WTC11 (cell line): ENCODE measurements around the gene SLC25A22. TPM values are rescaled to one million over a fixed set of nuclear protein-coding genes. Genes with fewer than 3 reads are reported as not detected.

Experiments
- ATAC-seq: fragments of 200-7000 bp; cut with Tn5 transposase; 2 replicates; pipeline ENCODE4 v1.10.0; 2021; ENCODE audit warnings: mild to moderate bottlenecking, moderate library complexity
- CTCF ChIA-PET: fragments of 300-600 bp; sonication (Branson Sonifier 250); formaldehyde crosslinking; loops from one replicate; lab custom pipeline; 2021; ENCODE audit warnings: antibody characterized with exemption; lab: Charles Lee
- POLR2A ChIA-PET: fragments of 350-600 bp; sonication (Branson Sonifier 250); formaldehyde crosslinking; loops from one replicate; lab custom pipeline; 2021; ENCODE audit warnings: antibody characterized with exemption; lab: Charles Lee
- DNase-seq: peaks from one replicate; pipeline ENCODE4 v3.0.0; 2021; ENCODE audit warnings: low spot score
- H3K27ac Mint-ChIP-seq: 2 replicates; pipeline ENCODE4 v1.8.0; 2021; ENCODE audit warnings: mixed read lengths
- H3K27me3 Mint-ChIP-seq: 2 replicates; pipeline ENCODE4 v1.8.0; 2021; ENCODE audit warnings: low read depth, mild to moderate bottlenecking, moderate library complexity, mixed read lengths
- H3K36me3 Mint-ChIP-seq: 2 replicates; pipeline ENCODE4 v1.8.0; 2021; ENCODE audit warnings: mixed read lengths
- H3K4me1 Mint-ChIP-seq: 2 replicates; pipeline ENCODE4 v1.8.0; 2022; ENCODE audit warnings: mixed read lengths
- H3K4me3 Mint-ChIP-seq: 2 replicates; pipeline ENCODE4 v1.8.0; 2021; ENCODE audit warnings: mild to moderate bottlenecking, moderate library complexity, mixed read lengths
- H3K9me3 Mint-ChIP-seq: 2 replicates; pipeline ENCODE4 v1.8.0; 2021; ENCODE audit warnings: mixed read lengths
- CBFB ChIP-seq: sonication (generic); formaldehyde crosslinking; IDR thresholded peaks from 2 replicates; pipeline ENCODE4 v1.8.1; 2022; ENCODE audit warnings: mild to moderate bottlenecking, low read depth, missing genetic modification reagents
- EMX1 ChIP-seq: fragments of 250-450 bp; sonication (Bioruptor Pico); IDR thresholded peaks from 2 replicates; pipeline ENCODE4 v1.8.0; 2021; ENCODE audit warnings: mild to moderate bottlenecking
- GRHL2 ChIP-seq: fragments of 250-450 bp; sonication (Bioruptor Pico); IDR thresholded peaks from 2 replicates; pipeline ENCODE4 v1.8.0; 2022; ENCODE audit warnings: mild to moderate bottlenecking, moderate library complexity; ENCODE audit not compliant: insufficient replicate concordance, severe bottlenecking
- IRF2 ChIP-seq: sonication (generic); formaldehyde crosslinking; IDR thresholded peaks from 2 replicates; pipeline ENCODE4 v1.8.0; 2022; ENCODE audit warnings: low read depth, missing genetic modification reagents, borderline replicate concordance
- NFATC4 ChIP-seq: fragments of 250-450 bp; sonication (Bioruptor Pico); IDR thresholded peaks from 2 replicates; pipeline ENCODE4 v1.9.0; 2021; ENCODE audit warnings: mild to moderate bottlenecking
- RELA ChIP-seq: sonication (generic); formaldehyde crosslinking; IDR thresholded peaks from 2 replicates; pipeline ENCODE4 v1.8.1; 2022; ENCODE audit warnings: missing genetic modification reagents, mild to moderate bottlenecking, borderline replicate concordance
- TEAD4 ChIP-seq: sonication (generic); formaldehyde crosslinking; IDR thresholded peaks from 2 replicates; pipeline ENCODE4 v1.8.0; 2022; ENCODE audit warnings: mild to moderate bottlenecking, missing genetic modification reagents
- ZNF396 ChIP-seq: fragments of 250-450 bp; sonication (Bioruptor Pico); IDR thresholded peaks from 2 replicates; pipeline ENCODE4 v1.8.0; 2021; ENCODE audit warnings: mild to moderate bottlenecking, moderate library complexity, borderline replicate concordance
- ZNF416 ChIP-seq: fragments of 250-450 bp; sonication (Bioruptor Pico); IDR thresholded peaks from 2 replicates; pipeline ENCODE4 v1.9.0; 2021; ENCODE audit warnings: mild to moderate bottlenecking, inconsistent platforms
- total RNA-seq: library from RNA; stranded (reverse); gene quantifications from 3 replicates; pipeline ENCODE4 v1.2.3, GENCODE V29; 2021
- TF ChIP-seq, protein P1 (sequence below): sonication (generic); formaldehyde crosslinking; IDR thresholded peaks from 2 replicates; pipeline ENCODE4 v1.8.0; 2022; ENCODE audit warnings: missing genetic modification reagents
- TF ChIP-seq, protein P2 (sequence below): sonication (generic); formaldehyde crosslinking; IDR thresholded peaks from 2 replicates; pipeline ENCODE4 v1.8.1; 2022; ENCODE audit warnings: low read depth, mild to moderate bottlenecking, moderate library complexity, missing genetic modification reagents, borderline replicate concordance
- TF ChIP-seq, protein P3 (sequence below): fragments of 250-450 bp; sonication (Bioruptor Pico); IDR thresholded peaks from 2 replicates; pipeline ENCODE4 v1.9.0; 2021; ENCODE audit warnings: moderate library complexity, mild to moderate bottlenecking, inconsistent platforms, borderline replicate concordance
- TF ChIP-seq, protein P4 (sequence below): sonication (generic); formaldehyde crosslinking; IDR thresholded peaks from 2 replicates; pipeline ENCODE4 v1.8.0; 2022; ENCODE audit warnings: mild to moderate bottlenecking, missing genetic modification reagents
- TF ChIP-seq, protein P5 (sequence below): fragments of 250-450 bp; sonication (Bioruptor Pico); IDR thresholded peaks from 2 replicates; pipeline ENCODE4 v1.9.0; 2021; ENCODE audit warnings: mild to moderate bottlenecking

The SLC25A22 gene
- total RNA-seq, 1 experiment from 2014 or later = 44.8 TPM

DNA sequence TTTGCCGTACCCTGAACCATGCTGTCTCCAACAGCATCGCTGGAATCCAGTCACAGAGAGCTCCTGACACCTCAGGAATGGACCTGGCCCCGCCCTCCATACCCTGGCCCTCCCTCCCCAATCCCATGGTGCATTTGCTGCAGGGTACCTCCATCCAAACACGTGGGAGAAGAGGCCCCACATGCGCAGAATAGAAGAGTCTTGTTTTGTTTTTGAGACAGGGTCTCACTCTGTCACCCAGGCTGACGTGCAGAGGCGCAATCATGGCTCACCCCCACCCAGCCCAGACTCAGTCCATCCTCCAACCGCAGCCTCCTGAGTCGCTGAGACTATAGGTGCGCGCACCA, 18.3 kb upstream of the SLC25A22 start (continued):
- TF ChIP-seq, protein P1, sequence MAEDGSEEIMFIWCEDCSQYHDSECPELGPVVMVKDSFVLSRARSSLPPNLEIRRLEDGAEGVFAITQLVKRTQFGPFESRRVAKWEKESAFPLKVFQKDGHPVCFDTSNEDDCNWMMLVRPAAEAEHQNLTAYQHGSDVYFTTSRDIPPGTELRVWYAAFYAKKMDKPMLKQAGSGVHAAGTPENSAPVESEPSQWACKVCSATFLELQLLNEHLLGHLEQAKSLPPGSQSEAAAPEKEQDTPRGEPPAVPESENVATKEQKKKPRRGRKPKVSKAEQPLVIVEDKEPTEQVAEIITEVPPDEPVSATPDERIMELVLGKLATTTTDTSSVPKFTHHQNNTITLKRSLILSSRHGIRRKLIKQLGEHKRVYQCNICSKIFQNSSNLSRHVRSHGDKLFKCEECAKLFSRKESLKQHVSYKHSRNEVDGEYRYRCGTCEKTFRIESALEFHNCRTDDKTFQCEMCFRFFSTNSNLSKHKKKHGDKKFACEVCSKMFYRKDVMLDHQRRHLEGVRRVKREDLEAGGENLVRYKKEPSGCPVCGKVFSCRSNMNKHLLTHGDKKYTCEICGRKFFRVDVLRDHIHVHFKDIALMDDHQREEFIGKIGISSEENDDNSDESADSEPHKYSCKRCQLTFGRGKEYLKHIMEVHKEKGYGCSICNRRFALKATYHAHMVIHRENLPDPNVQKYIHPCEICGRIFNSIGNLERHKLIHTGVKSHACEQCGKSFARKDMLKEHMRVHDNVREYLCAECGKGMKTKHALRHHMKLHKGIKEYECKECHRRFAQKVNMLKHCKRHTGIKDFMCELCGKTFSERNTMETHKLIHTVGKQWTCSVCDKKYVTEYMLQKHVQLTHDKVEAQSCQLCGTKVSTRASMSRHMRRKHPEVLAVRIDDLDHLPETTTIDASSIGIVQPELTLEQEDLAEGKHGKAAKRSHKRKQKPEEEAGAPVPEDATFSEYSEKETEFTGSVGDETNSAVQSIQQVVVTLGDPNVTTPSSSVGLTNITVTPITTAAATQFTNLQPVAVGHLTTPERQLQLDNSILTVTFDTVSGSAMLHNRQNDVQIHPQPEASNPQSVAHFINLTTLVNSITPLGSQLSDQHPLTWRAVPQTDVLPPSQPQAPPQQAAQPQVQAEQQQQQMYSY (CRISPR knock-in tag) = no peak
- TF ChIP-seq ZNF396 (CRISPR knock-in tag) (no peak), CBFB (CRISPR knock-in tag) (no peak), RELA (no peak)
- TF ChIP-seq, protein P2, sequence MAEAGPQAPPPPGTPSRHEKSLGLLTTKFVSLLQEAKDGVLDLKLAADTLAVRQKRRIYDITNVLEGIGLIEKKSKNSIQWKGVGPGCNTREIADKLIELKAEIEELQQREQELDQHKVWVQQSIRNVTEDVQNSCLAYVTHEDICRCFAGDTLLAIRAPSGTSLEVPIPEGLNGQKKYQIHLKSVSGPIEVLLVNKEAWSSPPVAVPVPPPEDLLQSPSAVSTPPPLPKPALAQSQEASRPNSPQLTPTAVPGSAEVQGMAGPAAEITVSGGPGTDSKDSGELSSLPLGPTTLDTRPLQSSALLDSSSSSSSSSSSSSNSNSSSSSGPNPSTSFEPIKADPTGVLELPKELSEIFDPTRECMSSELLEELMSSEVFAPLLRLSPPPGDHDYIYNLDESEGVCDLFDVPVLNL = no peak
- TF ChIP-seq, protein P3, sequence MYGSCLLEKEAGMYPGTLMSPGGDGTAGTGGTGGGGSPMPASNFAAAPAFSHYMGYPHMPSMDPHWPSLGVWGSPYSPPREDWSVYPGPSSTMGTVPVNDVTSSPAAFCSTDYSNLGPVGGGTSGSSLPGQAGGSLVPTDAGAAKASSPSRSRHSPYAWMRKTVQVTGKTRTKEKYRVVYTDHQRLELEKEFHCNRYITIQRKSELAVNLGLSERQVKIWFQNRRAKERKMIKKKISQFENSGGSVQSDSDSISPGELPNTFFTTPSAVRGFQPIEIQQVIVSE (CRISPR knock-in tag) = no peak

DNA sequence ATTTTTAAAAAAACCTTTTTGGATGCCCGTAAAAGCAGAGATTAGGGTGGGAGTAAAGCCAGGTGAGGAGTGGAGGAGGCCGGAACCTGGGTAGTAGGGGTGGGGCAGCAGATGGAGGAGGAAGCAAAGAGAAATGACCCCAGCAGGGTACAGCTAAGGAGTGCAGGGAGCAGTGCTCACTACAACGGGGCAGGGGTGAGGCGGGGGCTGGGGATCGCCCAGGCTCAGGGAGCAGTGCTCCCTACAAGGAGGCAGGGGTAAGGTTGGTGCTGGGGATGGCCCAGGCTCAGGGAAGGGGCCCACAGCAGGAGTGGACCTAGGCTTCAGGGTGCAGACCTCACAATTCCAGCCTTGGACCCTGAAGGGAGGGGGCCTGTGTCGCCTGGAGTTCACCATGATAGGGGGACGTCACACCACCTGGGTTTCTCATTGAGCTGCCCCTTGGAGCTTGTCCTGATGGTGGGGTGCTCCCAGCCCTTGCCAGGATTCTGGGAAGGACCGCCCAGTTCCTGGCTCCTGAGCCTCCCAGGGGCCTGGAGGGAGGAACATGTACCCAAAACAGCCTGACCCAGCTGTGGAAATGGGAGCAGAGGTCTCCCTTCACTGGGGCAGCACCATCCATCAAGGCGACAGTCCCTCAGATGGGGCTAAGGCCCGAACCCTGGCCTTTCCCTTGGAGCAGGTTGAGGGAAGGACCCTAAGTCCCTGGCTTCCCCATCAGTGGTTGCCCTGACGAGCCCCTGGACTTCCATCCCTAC, 17.8 kb upstream of the SLC25A22 start:
- DNase-seq = no peak
- TF ChIP-seq, protein P1 (CRISPR knock-in tag) = no peak
- Mint-ChIP-seq H3K27ac (no peak overlapping the region), H3K36me3 (peaks cover 21% of the 10 kb centered on the region), H3K9me3 (no peaks in the 10 kb centered on the region), H3K4me3 (no peak overlapping the region), H3K27me3 (no peaks in the 10 kb centered on the region), H3K4me1 (peaks cover 20% of the 10 kb centered on the region)
- ATAC-seq = no peak
- ChIA-PET CTCF (interaction anchor here (1.0 to 1.6 kb wide), 4 partner anchors 14 to 32 kb away, joined by 3 to 8 read pairs (median 4); no protein-coding TSS in a partner anchor), POLR2A (interaction anchor here (0.6 to 1.0 kb wide), 2 partner anchors 27 to 74 kb away, joined by 3 to 4 read pairs; partner anchors contain the start of genes POLR2L and TSPAN4)

DNA sequence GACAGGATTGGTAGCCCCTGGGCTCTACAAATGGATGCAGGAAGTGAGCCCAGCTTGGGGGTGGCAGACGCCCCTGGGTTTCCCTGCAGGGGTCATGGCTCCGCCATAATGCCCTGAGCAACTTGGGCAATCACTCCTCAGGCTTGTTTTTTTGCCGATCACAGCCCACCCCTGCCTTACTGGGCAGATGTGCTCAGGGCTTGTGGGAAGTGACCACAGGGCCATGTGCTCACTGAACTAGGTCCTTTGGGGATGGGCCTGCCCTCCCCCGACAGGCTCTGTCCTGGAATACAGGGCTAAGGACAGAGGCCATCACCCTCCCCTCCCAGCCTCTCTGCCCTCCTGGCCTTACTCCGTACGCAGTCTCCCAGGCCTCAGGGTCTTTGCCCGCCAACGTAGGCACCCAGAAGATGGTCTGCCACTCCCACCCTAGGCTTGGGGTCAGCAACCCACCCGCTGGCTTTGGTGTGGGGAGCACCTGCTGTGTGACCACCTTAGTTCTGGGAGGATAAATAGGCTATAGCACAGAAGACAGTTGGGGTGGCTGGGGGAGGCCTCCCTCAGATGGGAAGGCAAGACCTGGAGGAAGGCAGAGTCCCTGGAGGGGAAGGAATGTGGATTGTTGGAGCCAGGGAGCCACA, 15.5 kb upstream of the SLC25A22 start:
- POLR2A ChIA-PET = no interaction called here
- TF ChIP-seq, protein P4, sequence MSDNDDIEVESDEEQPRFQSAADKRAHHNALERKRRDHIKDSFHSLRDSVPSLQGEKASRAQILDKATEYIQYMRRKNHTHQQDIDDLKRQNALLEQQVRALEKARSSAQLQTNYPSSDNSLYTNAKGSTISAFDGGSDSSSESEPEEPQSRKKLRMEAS (CRISPR knock-in tag) = 0 out of 2 replicates have a peak, but pooled peaks have one; percentile 16
- TF ChIP-seq TEAD4 (CRISPR knock-in tag) = no peak
- TF ChIP-seq IRF2 (CRISPR knock-in tag) = no peak
- TF ChIP-seq, protein P5, sequence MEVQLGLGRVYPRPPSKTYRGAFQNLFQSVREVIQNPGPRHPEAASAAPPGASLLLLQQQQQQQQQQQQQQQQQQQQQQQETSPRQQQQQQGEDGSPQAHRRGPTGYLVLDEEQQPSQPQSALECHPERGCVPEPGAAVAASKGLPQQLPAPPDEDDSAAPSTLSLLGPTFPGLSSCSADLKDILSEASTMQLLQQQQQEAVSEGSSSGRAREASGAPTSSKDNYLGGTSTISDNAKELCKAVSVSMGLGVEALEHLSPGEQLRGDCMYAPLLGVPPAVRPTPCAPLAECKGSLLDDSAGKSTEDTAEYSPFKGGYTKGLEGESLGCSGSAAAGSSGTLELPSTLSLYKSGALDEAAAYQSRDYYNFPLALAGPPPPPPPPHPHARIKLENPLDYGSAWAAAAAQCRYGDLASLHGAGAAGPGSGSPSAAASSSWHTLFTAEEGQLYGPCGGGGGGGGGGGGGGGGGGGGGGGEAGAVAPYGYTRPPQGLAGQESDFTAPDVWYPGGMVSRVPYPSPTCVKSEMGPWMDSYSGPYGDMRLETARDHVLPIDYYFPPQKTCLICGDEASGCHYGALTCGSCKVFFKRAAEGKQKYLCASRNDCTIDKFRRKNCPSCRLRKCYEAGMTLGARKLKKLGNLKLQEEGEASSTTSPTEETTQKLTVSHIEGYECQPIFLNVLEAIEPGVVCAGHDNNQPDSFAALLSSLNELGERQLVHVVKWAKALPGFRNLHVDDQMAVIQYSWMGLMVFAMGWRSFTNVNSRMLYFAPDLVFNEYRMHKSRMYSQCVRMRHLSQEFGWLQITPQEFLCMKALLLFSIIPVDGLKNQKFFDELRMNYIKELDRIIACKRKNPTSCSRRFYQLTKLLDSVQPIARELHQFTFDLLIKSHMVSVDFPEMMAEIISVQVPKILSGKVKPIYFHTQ (CRISPR knock-in tag) = 0 out of 2 replicates have a peak, but pooled peaks have one; percentile 13
- peak; percentile 84 for TF ChIP-seq NFATC4
- TF ChIP-seq EMX1 = peak; percentile 87; the same call in 1 of the 2 replicates
- TF ChIP-seq GRHL2 (CRISPR knock-in tag) = no peak
- peak; percentile 95 for TF ChIP-seq ZNF416 (CRISPR knock-in tag)

More for the DNA sequence above, 15.5 kb upstream of the SLC25A22 start:
- no peak for DNase-seq
- Mint-ChIP-seq H3K27ac (peak overlapping the region; percentile 82; the same call in 1 of the 2 replicates), H3K4me3 (no peak overlapping the region), H3K27me3 (no peaks in the 10 kb centered on the region), H3K9me3 (no peaks in the 10 kb centered on the region), H3K36me3 (peaks cover 28% of the 10 kb centered on the region), H3K4me1 (peaks cover 30% of the 10 kb centered on the region)
- CTCF ChIA-PET = interaction anchor here (0.5 kb wide), 1 partner anchor 68 kb away, joined by 3 read pairs; no protein-coding TSS in a partner anchor
- ATAC-seq = peak; percentile 2
